ENCODE data around the gene CCDC40. TPM values are rescaled to one million over a fixed set of nuclear protein-coding genes. Genes with fewer than 3 reads are reported as not detected.
"Not testable (repeated sequence)": the region's sequence is repeated elsewhere in the genome, so short reads cannot be mapped to it uniquely, and the experiment has no call there.

CCDC40 gene
- total RNA-seq, 1 experiment from 2014 or later: 11.3 TPM

- Histone ChIP-seq H3K36me3 (0 out of 2 replicates have a peak, but pooled peaks cover 10% of the 10 kb centered on the region), H3K4me1 (peaks cover 14% of the 10 kb centered on the region), H3K27ac (peak overlapping the region; percentile 82), H3K27me3 (no peaks in the 10 kb centered on the region), H3K9me3 (replicated peaks) (no peaks in the 10 kb centered on the region), H3K4me3 (peak overlapping the region; percentile 93)
- peak; percentile 88 to 89 for DNase-seq
These were observed 454 bp downstream of the CCDC40 start for GRCh38 chr17:80036715-80037477.

GRCh38 chr17:80043963-80044362 lies 7.5 kb downstream of the CCDC40 start:
- Histone ChIP-seq H3K27me3 (no peaks in the 10 kb centered on the region), H3K27ac (no peak overlapping the region), H3K9me3 (replicated peaks) (0 out of 2 replicates have a peak, but pooled peaks cover 3% of the 10 kb centered on the region), H3K4me3 (no peak overlapping the region), H3K4me1 (no peaks in the 10 kb centered on the region), H3K36me3 (peaks cover 8% of the 10 kb centered on the region; the same call in 1 of the 2 replicates)
- DNase-seq: no peak

- Histone ChIP-seq H3K27me3 (no peaks in the 10 kb centered on the region), H3K4me1 (no peaks in the 10 kb centered on the region), H3K27ac (no peak overlapping the region), H3K4me3 (no peak overlapping the region), H3K9me3 (replicated peaks) (0 out of 2 replicates have a peak, but pooled peaks cover 3% of the 10 kb centered on the region), H3K36me3 (peaks cover 8% of the 10 kb centered on the region; the same call in 1 of the 2 replicates)
- DNase-seq: no peak
These were observed 9.3 kb downstream of the CCDC40 start for GRCh38 chr17:80045703-80046102.

GRCh38 chr17:80046709-80047108 lies 10.3 kb downstream of the CCDC40 start:
- not testable (repeated sequence) for H3K4me1 ChIP-seq; H3K27ac ChIP-seq; DNase-seq; H3K9me3 ChIP-seq (replicated peaks); H3K27me3 ChIP-seq; H3K36me3 ChIP-seq; H3K4me3 ChIP-seq

GRCh38 chr17:80047176-80047575 lies 10.7 kb downstream of the CCDC40 start:
- Histone ChIP-seq H3K27me3 (no peaks in the 10 kb centered on the region), H3K4me1 (no peaks in the 10 kb centered on the region), H3K36me3 (peaks cover 2% of the 10 kb centered on the region; the same call in 1 of the 2 replicates), H3K4me3 (no peak overlapping the region), H3K9me3 (replicated peaks) (0 out of 2 replicates have a peak, but pooled peaks cover 3% of the 10 kb centered on the region), H3K27ac (no peak overlapping the region)
- DNase-seq: no peak

GRCh38 chr17:80049986-80050385 lies 13.5 kb downstream of the CCDC40 start:
- no peaks in the 10 kb centered on the region for H3K9me3 ChIP-seq (replicated peaks)
- no peak overlapping the region for H3K4me3 ChIP-seq
- no peak for DNase-seq
- no peaks in the 10 kb centered on the region for H3K4me1 ChIP-seq
- H3K36me3 ChIP-seq: no peaks in the 10 kb centered on the region
- no peak overlapping the region for H3K27ac ChIP-seq
- H3K27me3 ChIP-seq: no peaks in the 10 kb centered on the region

- DNase-seq: no peak
- Histone ChIP-seq H3K4me3 (no peak overlapping the region), H3K9me3 (replicated peaks) (no peaks in the 10 kb centered on the region), H3K27ac (no peak overlapping the region), H3K27me3 (no peaks in the 10 kb centered on the region), H3K36me3 (no peaks in the 10 kb centered on the region), H3K4me1 (no peaks in the 10 kb centered on the region)
These were observed 14.3 kb downstream of the CCDC40 start for GRCh38 chr17:80050706-80051105.

- Histone ChIP-seq H3K4me1 (no peaks in the 10 kb centered on the region), H3K36me3 (no peaks in the 10 kb centered on the region), H3K27me3 (no peaks in the 10 kb centered on the region), H3K27ac (no peak overlapping the region), H3K9me3 (replicated peaks) (no peaks in the 10 kb centered on the region), H3K4me3 (no peak overlapping the region)
- DNase-seq: no peak
These were observed 15.2 kb downstream of the CCDC40 start for GRCh38 chr17:80051681-80052080.

GRCh38 chr17:80053102-80053501 lies 16.7 kb downstream of the CCDC40 start:
- H3K27ac ChIP-seq: no peak overlapping the region
- DNase-seq: no peak

GRCh38 chr17:80055597-80055996 lies 19.2 kb downstream of the CCDC40 start:
- no peak overlapping the region for H3K27ac ChIP-seq
- no peaks in the 10 kb centered on the region for H3K27me3 ChIP-seq
- no peak overlapping the region for H3K4me3 ChIP-seq
- DNase-seq: no peak
- no peaks in the 10 kb centered on the region for H3K36me3 ChIP-seq
- no peaks in the 10 kb centered on the region for H3K4me1 ChIP-seq
- no peaks in the 10 kb centered on the region for H3K9me3 ChIP-seq (replicated peaks)

More at GRCh38 chr17:80053102-80053501, 16.7 kb downstream of the CCDC40 start:
- Histone ChIP-seq H3K9me3 (replicated peaks) (no peaks in the 10 kb centered on the region), H3K36me3 (no peaks in the 10 kb centered on the region), H3K4me1 (no peaks in the 10 kb centered on the region), H3K27me3 (no peaks in the 10 kb centered on the region), H3K4me3 (no peak overlapping the region)

- H3K27me3 ChIP-seq: no peaks in the 10 kb centered on the region
These were observed 22.0 kb downstream of the CCDC40 start for GRCh38 chr17:80058311-80058955.

GRCh38 chr17:80060644-80061043 lies 24.2 kb downstream of the CCDC40 start:
- H3K4me1 ChIP-seq: peaks cover 8% of the 10 kb centered on the region
- no peak for DNase-seq
- no peaks in the 10 kb centered on the region for H3K27me3 ChIP-seq
- no peaks in the 10 kb centered on the region for H3K9me3 ChIP-seq (replicated peaks)
- no peaks in the 10 kb centered on the region for H3K36me3 ChIP-seq
- no peak overlapping the region for H3K4me3 ChIP-seq
- H3K27ac ChIP-seq: no peak overlapping the region

More at GRCh38 chr17:80058311-80058955, 22.0 kb downstream of the CCDC40 start:
- no peak for DNase-seq
- Histone ChIP-seq H3K9me3 (replicated peaks) (no peaks in the 10 kb centered on the region), H3K4me3 (no peak overlapping the region), H3K36me3 (no peaks in the 10 kb centered on the region), H3K4me1 (no peaks in the 10 kb centered on the region), H3K27ac (no peak overlapping the region)

- no peaks in the 10 kb centered on the region for H3K36me3 ChIP-seq
- H3K27me3 ChIP-seq: no peaks in the 10 kb centered on the region
- DNase-seq: no peak
- no peak overlapping the region for H3K27ac ChIP-seq
- H3K4me3 ChIP-seq: no peak overlapping the region
- peaks cover 8% of the 10 kb centered on the region for H3K4me1 ChIP-seq
- no peaks in the 10 kb centered on the region for H3K9me3 ChIP-seq (replicated peaks)
These were observed 25.0 kb downstream of the CCDC40 start for GRCh38 chr17:80061421-80061820.

GRCh38 chr17:80063830-80064585 lies 27.6 kb downstream of the CCDC40 start:
- H3K27me3 ChIP-seq: no peaks in the 10 kb centered on the region
- no peaks in the 10 kb centered on the region for H3K9me3 ChIP-seq (replicated peaks)
- H3K4me3 ChIP-seq: no peak overlapping the region
- no peaks in the 10 kb centered on the region for H3K36me3 ChIP-seq
- DNase-seq: peak in 1 of 2 experiments; percentile 43
- H3K27ac ChIP-seq: no peak overlapping the region
- peaks cover 12% of the 10 kb centered on the region for H3K4me1 ChIP-seq

- Histone ChIP-seq H3K27ac (no peak overlapping the region), H3K4me3 (no peak overlapping the region), H3K36me3 (no peaks in the 10 kb centered on the region), H3K4me1 (peaks cover 19% of the 10 kb centered on the region), H3K9me3 (replicated peaks) (no peaks in the 10 kb centered on the region), H3K27me3 (no peaks in the 10 kb centered on the region)
- no peak for DNase-seq
These were observed 28.3 kb downstream of the CCDC40 start for GRCh38 chr17:80064696-80065095.

Data from SJCRH30 (cell line).